ENCODE data around the gene MYNN. TPM values are rescaled to one million over a fixed set of nuclear protein-coding genes. Genes with fewer than 3 reads are reported as not detected.
A peak's percentile ranks its signal among the peaks of the same experiment; 100 is the strongest.
"Not testable (repeated sequence)": the region's sequence is repeated elsewhere in the genome, so short reads cannot be mapped to it uniquely, and the experiment has no call there.

The MYNN gene
- 18.0 TPM for polyA plus RNA-seq
- long read RNA-seq, donor 1, full-length matches to known transcripts, result 4 of 4 reads
- long read RNA-seq, donor 1, partial matches to known transcripts, result 0 of 4 reads
- long read RNA-seq, donor 1, other reads (novel, unspliced or antisense), result 0 of 4 reads
- long read RNA-seq, donor 2, full-length matches to known transcripts, result 1 of 1 reads
- long read RNA-seq, donor 2, partial matches to known transcripts, result 0 of 1 reads
- long read RNA-seq, donor 2, other reads (novel, unspliced or antisense), result 0 of 1 reads
- long read RNA-seq, donor 3, result 0 reads
- long read RNA-seq, donor 4, result 0 reads
- long read RNA-seq, donor 5, full-length matches to known transcripts, result 4 of 4 reads
- long read RNA-seq, donor 5, partial matches to known transcripts, result 0 of 4 reads
- long read RNA-seq, donor 5, other reads (novel, unspliced or antisense), result 0 of 4 reads
- long read RNA-seq, donor 6, result 0 reads
- long read RNA-seq, donor 7, result 0 reads
- long read RNA-seq, donor 8, full-length matches to known transcripts, result 5 of 5 reads
- long read RNA-seq, donor 8, partial matches to known transcripts, result 0 of 5 reads
- long read RNA-seq, donor 8, other reads (novel, unspliced or antisense), result 0 of 5 reads
- long read RNA-seq, donor 9, full-length matches to known transcripts, result 8 of 8 reads
- long read RNA-seq, donor 9, partial matches to known transcripts, result 0 of 8 reads
- long read RNA-seq, donor 9, other reads (novel, unspliced or antisense), result 0 of 8 reads
- long read RNA-seq, donor 10, full-length matches to known transcripts, result 2 of 2 reads
- long read RNA-seq, donor 10, partial matches to known transcripts, result 0 of 2 reads
- long read RNA-seq, donor 10, other reads (novel, unspliced or antisense), result 0 of 2 reads
- long read RNA-seq, donor 11, full-length matches to known transcripts, result 1 of 1 reads
- long read RNA-seq, donor 11, partial matches to known transcripts, result 0 of 1 reads
- long read RNA-seq, donor 11, other reads (novel, unspliced or antisense), result 0 of 1 reads

GRCh38 chr3:169772897-169773816, at the start of gene MYNN:
Gene MYNN (plus strand): TSS chr3:169773396. CDS start chr3:169774296, 900 bp downstream.
- H3K27me3 ChIP-seq (ENCODE audit: control insufficient read depth, insufficient read depth, low read length), result no peaks in the 10 kb centered on the region
- H3K4me3 ChIP-seq (ENCODE audit: low read length), result peak within 1 kb of the TSS; percentile 90
- DNase-seq, result peak; percentile 94 to 97
- WGBS (ENCODE audit: insufficient coverage, low lambda C conversion rate), result no CpG with 5 or more reads among the region's 61 CpGs
- H3K27ac ChIP-seq (ENCODE audit: low read length), result peak within 1 kb of the TSS; percentile 99
- peaks cover 6% of the 10 kb centered on the region for H3K4me1 ChIP-seq (ENCODE audit: control insufficient read depth, insufficient read depth, low read length)
- H3K9me3 ChIP-seq (ENCODE audit: control insufficient read depth, low read depth, low read length), result peaks cover 7% of the 10 kb centered on the region
- peaks cover 28% of the 10 kb centered on the region for H3K36me3 ChIP-seq (ENCODE audit: control insufficient read depth, insufficient read depth, low read length)

- not testable (repeated sequence) for H3K36me3 ChIP-seq (ENCODE audit: control insufficient read depth, insufficient read depth, low read length); DNase-seq; H3K27me3 ChIP-seq (ENCODE audit: control insufficient read depth, insufficient read depth, low read length); H3K4me1 ChIP-seq (ENCODE audit: control insufficient read depth, insufficient read depth, low read length); H3K27ac ChIP-seq (ENCODE audit: low read length); H3K4me3 ChIP-seq (ENCODE audit: low read length); H3K9me3 ChIP-seq (ENCODE audit: control insufficient read depth, low read depth, low read length)
Measured at GRCh38 chr3:169731857-169732256, 41.3 kb upstream of the MYNN start.

GRCh38 chr3:169739067-169739466, 34.1 kb upstream of the MYNN start:
- Histone ChIP-seq H3K27ac (ENCODE audit: low read length) (no peak overlapping the region), H3K27me3 (ENCODE audit: control insufficient read depth, insufficient read depth, low read length) (no peaks in the 10 kb centered on the region), H3K4me1 (ENCODE audit: control insufficient read depth, insufficient read depth, low read length) (no peaks in the 10 kb centered on the region), H3K4me3 (ENCODE audit: low read length) (no peak overlapping the region), H3K36me3 (ENCODE audit: control insufficient read depth, insufficient read depth, low read length) (no peaks in the 10 kb centered on the region), H3K9me3 (ENCODE audit: control insufficient read depth, low read depth, low read length) (peaks cover 5% of the 10 kb centered on the region)
- no peak for DNase-seq
- 56% methylated on average over 1 of the region's 2 CpGs for WGBS (ENCODE audit: insufficient coverage, low lambda C conversion rate)

GRCh38 chr3:169744366-169745054, 28.7 kb upstream of the MYNN start:
- no peaks in the 10 kb centered on the region for H3K4me1 ChIP-seq (ENCODE audit: control insufficient read depth, insufficient read depth, low read length)
- H3K27ac ChIP-seq (ENCODE audit: low read length), result no peak overlapping the region
- H3K9me3 ChIP-seq (ENCODE audit: control insufficient read depth, low read depth, low read length), result no peaks in the 10 kb centered on the region
- H3K36me3 ChIP-seq (ENCODE audit: control insufficient read depth, insufficient read depth, low read length), result no peaks in the 10 kb centered on the region
- peaks cover 4% of the 10 kb centered on the region for H3K27me3 ChIP-seq (ENCODE audit: control insufficient read depth, insufficient read depth, low read length)
- 50% methylated on average over 1 of the region's 1 CpG for WGBS (ENCODE audit: insufficient coverage, low lambda C conversion rate)
- no peak overlapping the region for H3K4me3 ChIP-seq (ENCODE audit: low read length)
- DNase-seq, result no peak

GRCh38 chr3:169746924-169747323, 26.3 kb upstream of the MYNN start:
- Histone ChIP-seq H3K27me3 (ENCODE audit: control insufficient read depth, insufficient read depth, low read length) (peaks cover 4% of the 10 kb centered on the region), H3K36me3 (ENCODE audit: control insufficient read depth, insufficient read depth, low read length) (no peaks in the 10 kb centered on the region), H3K4me1 (ENCODE audit: control insufficient read depth, insufficient read depth, low read length) (no peaks in the 10 kb centered on the region), H3K27ac (ENCODE audit: low read length) (no peak overlapping the region), H3K4me3 (ENCODE audit: low read length) (no peak overlapping the region), H3K9me3 (ENCODE audit: control insufficient read depth, low read depth, low read length) (no peaks in the 10 kb centered on the region)
- no peak for DNase-seq
- WGBS (ENCODE audit: insufficient coverage, low lambda C conversion rate), result no CpG with 5 or more reads among the region's 6 CpGs

- Histone ChIP-seq H3K27ac (ENCODE audit: low read length) (no peak overlapping the region), H3K4me3 (ENCODE audit: low read length) (no peak overlapping the region), H3K4me1 (ENCODE audit: control insufficient read depth, insufficient read depth, low read length) (no peaks in the 10 kb centered on the region), H3K9me3 (ENCODE audit: control insufficient read depth, low read depth, low read length) (no peaks in the 10 kb centered on the region), H3K36me3 (ENCODE audit: control insufficient read depth, insufficient read depth, low read length) (no peaks in the 10 kb centered on the region), H3K27me3 (ENCODE audit: control insufficient read depth, insufficient read depth, low read length) (peaks cover 4% of the 10 kb centered on the region)
- DNase-seq, result no peak
- 86% methylated on average over 1 of the region's 3 CpGs for WGBS (ENCODE audit: insufficient coverage, low lambda C conversion rate)
Measured at GRCh38 chr3:169748670-169749069, 24.5 kb upstream of the MYNN start.

GRCh38 chr3:169750665-169751064, 22.5 kb upstream of the MYNN start:
- WGBS (ENCODE audit: insufficient coverage, low lambda C conversion rate), result 23% methylated on average over 2 of the region's 2 CpGs

GRCh38 chr3:169751875-169752274, 21.3 kb upstream of the MYNN start:
- Histone ChIP-seq H3K4me3 (ENCODE audit: low read length) (no peak overlapping the region), H3K27me3 (ENCODE audit: control insufficient read depth, insufficient read depth, low read length) (peaks cover 4% of the 10 kb centered on the region), H3K9me3 (ENCODE audit: control insufficient read depth, low read depth, low read length) (no peaks in the 10 kb centered on the region), H3K4me1 (ENCODE audit: control insufficient read depth, insufficient read depth, low read length) (peaks cover 3% of the 10 kb centered on the region), H3K36me3 (ENCODE audit: control insufficient read depth, insufficient read depth, low read length) (no peaks in the 10 kb centered on the region), H3K27ac (ENCODE audit: low read length) (no peak overlapping the region)
- DNase-seq, result no peak
- WGBS (ENCODE audit: insufficient coverage, low lambda C conversion rate), result 73% methylated on average over 2 of the region's 2 CpGs

More at GRCh38 chr3:169750665-169751064, 22.5 kb upstream of the MYNN start:
- DNase-seq, result no peak
- Histone ChIP-seq H3K27me3 (ENCODE audit: control insufficient read depth, insufficient read depth, low read length) (peaks cover 4% of the 10 kb centered on the region), H3K27ac (ENCODE audit: low read length) (no peak overlapping the region), H3K4me3 (ENCODE audit: low read length) (no peak overlapping the region), H3K4me1 (ENCODE audit: control insufficient read depth, insufficient read depth, low read length) (peaks cover 3% of the 10 kb centered on the region), H3K36me3 (ENCODE audit: control insufficient read depth, insufficient read depth, low read length) (no peaks in the 10 kb centered on the region), H3K9me3 (ENCODE audit: control insufficient read depth, low read depth, low read length) (no peaks in the 10 kb centered on the region)

- Histone ChIP-seq H3K4me1 (ENCODE audit: control insufficient read depth, insufficient read depth, low read length) (peaks cover 3% of the 10 kb centered on the region), H3K4me3 (ENCODE audit: low read length) (no peak overlapping the region), H3K9me3 (ENCODE audit: control insufficient read depth, low read depth, low read length) (no peaks in the 10 kb centered on the region), H3K36me3 (ENCODE audit: control insufficient read depth, insufficient read depth, low read length) (no peaks in the 10 kb centered on the region), H3K27me3 (ENCODE audit: control insufficient read depth, insufficient read depth, low read length) (no peaks in the 10 kb centered on the region), H3K27ac (ENCODE audit: low read length) (no peak overlapping the region)
- WGBS (ENCODE audit: insufficient coverage, low lambda C conversion rate), result no CpG with 5 or more reads among the region's 3 CpGs
- DNase-seq, result no peak
Measured at GRCh38 chr3:169754711-169755110, 18.5 kb upstream of the MYNN start.
